C4-2B (cell line): ENCODE results near the gene ACSS3.

Source experiments
- ZFX ChIP-seq: fragments of 450-650 bp; IDR thresholded peaks from 2 replicates; pipeline ENCODE4 v1.6.1; 2017
- TF ChIP-seq, protein P1 (sequence below): fragments of 450-650 bp; conservative IDR thresholded peaks from 2 replicates; pipeline ENCODE4 v1.5.1; 2017; ENCODE audit warnings: mild to moderate bottlenecking

DNA sequence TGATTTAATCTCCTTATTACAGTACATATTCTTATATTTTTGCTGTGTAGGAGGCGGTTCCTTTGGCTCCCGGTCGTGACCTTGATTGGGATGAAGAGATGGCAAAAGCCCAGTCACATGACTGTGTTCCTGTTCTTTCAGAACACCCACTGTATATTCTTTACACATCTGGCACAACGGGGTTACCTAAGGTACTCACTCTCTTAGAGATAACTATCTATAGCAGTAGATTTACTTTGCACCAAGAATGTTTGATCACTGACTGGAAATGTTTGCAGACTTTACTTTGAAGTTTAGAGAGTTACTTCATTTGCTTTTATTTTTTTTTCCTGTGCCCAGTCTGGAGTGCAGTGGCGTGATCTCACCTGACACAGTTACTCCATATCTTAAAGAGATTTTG is 65.2 kb downstream of the ACSS3 start:
- TF ChIP-seq, protein P1, sequence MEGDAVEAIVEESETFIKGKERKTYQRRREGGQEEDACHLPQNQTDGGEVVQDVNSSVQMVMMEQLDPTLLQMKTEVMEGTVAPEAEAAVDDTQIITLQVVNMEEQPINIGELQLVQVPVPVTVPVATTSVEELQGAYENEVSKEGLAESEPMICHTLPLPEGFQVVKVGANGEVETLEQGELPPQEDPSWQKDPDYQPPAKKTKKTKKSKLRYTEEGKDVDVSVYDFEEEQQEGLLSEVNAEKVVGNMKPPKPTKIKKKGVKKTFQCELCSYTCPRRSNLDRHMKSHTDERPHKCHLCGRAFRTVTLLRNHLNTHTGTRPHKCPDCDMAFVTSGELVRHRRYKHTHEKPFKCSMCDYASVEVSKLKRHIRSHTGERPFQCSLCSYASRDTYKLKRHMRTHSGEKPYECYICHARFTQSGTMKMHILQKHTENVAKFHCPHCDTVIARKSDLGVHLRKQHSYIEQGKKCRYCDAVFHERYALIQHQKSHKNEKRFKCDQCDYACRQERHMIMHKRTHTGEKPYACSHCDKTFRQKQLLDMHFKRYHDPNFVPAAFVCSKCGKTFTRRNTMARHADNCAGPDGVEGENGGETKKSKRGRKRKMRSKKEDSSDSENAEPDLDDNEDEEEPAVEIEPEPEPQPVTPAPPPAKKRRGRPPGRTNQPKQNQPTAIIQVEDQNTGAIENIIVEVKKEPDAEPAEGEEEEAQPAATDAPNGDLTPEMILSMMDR = no peak
- TF ChIP-seq ZFX = no peak
